Measurements from ENCODE around the gene AGAP1.

AGAP1 gene

DNA sequence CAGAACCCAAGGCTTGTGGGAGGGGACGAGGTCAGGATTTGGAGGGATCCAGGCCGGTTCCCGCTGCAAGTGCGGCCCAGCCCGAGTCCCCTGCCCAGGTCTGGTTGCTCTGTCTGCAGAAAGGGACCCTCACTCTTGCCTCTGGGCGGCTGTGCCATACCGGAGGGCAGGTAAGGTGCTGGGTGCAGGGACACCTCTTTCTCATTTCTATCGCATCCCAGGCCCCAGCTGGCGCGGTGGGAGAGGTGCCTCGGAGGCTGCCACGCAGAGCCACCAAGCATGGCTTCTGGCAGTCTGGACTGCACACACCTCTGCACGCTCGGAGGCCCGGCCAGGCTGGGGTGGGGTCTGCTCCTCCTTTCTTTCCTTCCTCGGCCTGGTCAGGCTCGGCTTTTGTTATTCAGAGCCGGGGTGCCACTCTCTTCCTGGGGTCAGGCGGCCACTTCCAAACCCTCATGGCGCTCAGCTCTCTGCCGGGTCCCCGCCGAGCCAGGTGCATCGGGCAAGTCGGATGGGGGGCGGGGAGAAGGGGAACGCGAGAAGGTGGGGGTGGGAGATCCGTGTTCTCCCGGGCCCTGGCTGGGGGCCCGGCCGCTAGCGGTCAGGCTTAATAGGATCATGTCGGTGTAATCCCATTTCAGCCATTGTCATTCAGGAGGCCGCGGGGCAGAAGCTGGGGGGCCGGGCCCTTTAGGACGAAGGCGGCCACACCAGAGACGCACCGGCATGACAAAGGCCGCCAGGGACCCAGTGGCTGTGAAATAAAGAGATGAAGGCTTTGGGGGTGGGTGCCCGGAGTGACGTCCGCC is 665.3 kb downstream of the AGAP1 start:
- no peak for DNase-seq

DNA sequence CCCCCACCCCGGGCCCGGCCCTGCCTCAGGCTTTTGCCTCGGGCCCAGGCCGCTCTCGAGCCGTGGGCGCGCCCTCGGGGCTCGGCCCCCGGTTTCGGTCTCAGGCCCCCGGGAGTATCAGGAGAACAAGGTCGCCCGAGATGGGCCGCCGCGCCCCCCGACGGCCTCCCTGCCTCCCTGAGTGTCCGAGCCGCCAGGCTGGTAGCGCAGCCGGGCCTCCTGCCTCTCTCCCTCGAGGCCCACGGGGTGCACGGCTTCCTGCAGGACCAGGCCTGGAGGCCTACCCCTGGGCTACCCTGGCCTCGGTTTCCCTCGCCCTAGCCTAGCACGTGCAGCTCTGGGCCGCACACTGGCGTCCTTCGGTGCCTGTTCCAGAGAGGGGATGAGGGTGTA is 665.9 kb downstream of the AGAP1 start:
- DNase-seq, result no peak

DNA sequence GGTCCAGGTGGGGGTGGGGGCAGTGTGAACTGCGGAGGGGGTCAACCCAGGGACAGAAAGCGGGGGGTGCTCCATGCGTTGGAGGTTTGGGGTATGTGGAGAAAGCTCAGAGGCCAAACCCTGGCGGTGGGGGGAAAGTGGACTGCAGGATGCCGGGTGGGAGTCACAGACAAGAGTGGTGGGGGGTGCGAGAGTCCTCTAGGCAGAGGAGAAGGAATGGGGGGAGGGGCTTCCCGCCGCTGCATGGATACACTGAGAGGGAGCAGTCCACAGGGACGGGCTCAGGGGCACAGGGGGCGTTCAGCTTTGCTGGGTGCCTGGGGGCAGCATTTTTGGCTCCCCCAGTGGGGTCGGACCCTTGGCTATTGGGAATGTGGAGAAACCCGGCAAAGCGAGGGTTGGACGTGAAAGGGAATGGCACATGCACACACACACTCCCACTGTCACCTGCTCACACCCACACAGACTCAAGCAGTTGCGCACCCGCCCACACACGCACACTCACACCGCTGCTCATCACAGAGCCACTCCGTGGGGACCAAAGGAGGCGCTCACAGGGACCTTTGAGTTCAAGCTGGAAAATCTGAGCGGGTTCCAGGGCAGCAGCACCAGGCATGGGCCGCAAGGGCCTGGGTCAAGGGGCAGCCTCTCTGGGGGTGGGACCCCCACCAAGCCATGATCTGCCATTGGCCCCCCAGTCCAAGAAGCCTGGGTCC is 666.7 kb downstream of the AGAP1 start:
- no peak for DNase-seq

DNA sequence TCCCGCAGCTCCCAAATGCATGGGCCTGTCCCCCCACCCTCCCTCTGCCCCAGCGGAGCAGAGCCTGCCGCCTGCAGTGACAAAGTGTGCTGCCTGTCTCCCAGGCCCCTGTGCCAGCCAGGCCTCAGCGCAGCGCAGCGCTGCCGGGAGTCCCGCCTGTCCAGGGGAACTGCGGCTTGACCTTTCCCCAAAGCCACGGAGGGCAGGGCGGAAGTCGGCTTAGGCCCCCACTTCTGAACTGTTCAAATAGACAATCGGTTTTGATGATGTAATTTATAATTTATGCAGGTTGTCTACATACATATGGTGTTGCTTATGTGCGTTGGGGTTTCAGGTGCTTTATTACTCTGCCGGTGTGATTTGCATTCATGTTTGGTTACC is 667.2 kb downstream of the AGAP1 start:
- no peak for DNase-seq

DNA sequence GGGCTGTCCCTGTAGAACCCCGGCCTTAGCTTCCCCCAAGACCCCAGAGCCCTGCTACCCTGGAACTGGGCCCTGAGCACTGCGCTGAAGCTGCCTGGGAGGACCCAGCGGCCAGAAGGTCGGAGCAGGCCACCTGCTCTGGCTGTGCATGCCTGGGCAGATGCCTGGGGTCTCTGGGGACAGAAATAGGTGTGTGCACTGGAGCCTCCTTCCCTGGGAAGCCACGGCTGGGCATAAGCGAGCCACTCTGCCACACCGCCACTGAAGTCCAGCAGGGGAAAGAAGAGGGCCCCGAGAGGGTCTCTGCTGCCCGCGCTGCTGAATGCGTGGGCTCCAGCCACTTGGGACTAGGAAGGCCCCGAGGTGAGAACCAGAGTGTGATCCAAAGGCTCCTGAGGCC is 667.7 kb downstream of the AGAP1 start:
- no peak for DNase-seq

- no peak for DNase-seq
These were observed 668.4 kb downstream of the AGAP1 start for GRCh38 chr2:236162031-236162845.

DNA sequence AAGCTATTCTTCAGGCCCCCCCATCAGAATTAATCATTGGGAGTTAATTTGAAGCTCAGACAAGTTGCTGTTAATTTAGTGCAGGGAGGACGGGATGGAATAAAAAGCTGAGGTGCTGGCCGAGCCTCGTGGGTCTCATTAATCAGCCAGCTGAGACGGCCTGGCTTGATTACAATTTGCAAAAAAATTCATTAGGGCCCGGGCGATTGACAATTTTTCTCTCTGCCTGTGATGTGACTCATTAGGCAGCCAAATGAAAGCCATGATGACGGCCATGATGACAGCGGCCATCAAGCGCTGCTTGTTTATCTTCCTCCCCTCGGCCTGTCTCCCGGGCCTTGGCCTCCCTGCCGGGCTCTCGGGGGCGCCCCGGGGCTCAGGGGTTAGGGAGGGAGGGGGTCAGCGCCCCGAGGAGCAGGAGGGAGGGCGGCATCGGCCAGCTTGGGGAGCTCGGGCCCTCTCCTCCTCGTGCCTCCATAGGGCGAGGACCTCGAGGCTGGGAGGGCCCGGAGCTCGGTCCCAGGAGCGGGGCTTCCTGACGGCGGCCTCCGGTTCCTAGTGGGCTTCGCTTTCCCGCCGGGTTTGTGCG is 669.1 kb downstream of the AGAP1 start:
- no peak for DNase-seq

- DNase-seq, result no peak
These were observed 669.8 kb downstream of the AGAP1 start for GRCh38 chr2:236163471-236164200.

GRCh38 chr2:236164201-236164924 is 670.5 kb downstream of the AGAP1 start:
- no peak for DNase-seq

DNA sequence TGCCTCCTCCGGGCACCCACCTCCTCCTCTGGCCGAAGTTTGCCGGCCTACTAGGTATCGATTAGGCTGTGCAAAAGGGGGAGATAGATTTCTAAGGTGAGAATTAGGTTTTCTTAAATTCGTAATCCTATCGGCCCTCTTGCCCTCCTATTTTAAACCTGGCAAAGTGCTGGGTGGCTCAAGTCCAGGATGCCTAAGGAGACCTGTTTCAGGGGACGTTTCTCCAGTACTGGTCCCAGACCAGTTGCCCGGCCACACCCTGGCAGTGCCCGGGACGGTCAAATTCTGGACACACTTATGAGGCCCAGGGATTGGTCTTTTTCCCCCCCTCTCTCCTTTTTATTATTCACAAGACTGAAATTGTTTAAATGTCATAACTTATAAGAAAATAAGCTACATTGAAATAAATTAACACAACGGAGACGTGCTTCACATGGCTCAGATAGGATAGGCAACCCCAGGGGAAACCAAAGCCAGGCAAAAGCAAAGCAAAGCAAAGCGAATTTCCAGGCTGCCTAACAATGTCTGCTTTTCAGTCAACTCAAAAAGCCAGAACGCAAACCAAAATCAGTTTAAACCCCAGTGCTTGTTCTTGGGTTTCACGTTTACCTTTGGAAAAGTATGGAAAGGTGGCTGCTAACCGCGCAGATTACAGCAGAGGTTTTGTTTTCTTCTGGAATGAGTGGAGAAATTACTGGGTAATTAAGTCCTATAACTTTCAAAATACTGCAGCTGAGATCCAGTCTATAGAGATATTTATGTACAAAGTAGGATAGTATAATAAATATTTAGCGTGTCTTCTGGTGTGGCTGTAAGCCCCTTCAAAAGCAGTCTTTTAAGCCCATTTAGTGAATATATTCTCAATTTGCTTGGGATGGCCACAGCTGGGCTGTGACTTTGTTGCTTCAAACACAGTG is 671.3 kb downstream of the AGAP1 start:
- DNase-seq, result no peak

DNA sequence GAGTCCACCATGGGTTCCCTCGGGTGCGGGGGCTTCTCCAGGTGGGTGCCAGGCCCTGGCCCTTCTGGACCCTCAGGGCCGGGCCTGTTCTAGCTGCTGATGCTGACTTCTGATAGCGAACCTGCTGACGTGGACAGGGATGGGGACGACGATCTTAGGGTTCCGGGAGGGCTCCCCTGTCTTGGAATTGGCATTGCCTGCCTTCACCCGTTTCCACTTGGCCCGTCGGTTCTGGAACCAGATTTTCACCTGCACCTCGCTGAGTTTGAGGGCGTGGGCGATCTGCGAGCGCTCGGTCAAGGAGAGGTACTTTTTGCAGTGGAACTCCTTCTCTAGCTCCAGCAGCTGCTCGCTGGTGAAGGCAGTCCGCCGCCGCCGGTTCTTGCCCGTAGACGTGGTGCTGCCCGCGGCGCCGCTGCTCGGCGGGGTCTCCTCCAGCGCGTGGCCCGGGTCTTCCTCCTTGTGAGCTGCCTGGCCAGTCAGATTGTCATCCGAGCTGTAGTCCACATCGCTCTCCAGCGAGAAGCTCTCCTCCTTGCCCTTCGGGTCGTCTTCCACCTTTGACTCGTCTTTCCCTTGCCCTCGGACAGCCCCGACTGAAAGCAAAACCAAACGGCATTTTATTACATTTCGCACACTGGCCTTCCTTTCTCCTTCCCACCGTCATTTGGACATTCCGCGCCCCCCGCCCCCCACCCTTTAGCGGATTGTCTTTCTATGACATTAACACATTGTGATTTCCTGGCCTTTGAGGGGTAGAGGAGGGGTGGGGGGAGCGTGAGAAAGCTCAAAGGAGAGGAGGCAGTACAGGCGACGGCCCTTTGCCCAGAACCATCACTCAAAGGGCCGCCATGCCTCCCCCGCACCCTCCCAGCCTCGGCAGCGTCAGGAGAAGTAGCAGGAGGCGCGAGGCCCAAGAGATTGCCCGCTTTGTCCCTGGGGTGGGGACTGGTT is 672.3 kb downstream of the AGAP1 start:
- no peak for DNase-seq

DNA sequence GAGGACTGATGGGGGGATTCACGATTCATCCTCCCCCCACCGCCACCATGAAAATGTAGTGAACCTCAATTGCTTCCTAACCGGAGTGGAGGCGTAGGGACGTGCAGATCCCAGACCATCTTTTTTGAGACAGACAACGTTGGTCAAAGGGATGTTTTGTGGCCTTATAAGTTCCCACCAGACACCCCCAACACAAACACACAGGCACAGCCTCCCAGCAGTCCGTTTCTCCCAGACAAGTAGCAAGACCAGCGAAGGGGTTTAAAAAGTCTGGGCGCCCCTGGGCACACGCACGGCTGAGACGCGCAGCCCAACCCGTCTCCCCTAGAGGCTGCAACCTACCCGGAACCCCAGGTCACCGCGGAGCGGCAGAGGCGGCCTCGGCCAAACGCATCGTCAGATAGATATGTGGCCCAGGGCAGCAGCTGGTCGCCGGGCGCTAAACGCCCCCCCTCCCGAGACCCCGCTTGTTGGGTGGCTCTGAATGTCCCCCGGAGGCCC is 673.0 kb downstream of the AGAP1 start:
- no peak for DNase-seq

- no peak for DNase-seq
These were observed 673.7 kb downstream of the AGAP1 start for GRCh38 chr2:236167297-236168109.

DNA sequence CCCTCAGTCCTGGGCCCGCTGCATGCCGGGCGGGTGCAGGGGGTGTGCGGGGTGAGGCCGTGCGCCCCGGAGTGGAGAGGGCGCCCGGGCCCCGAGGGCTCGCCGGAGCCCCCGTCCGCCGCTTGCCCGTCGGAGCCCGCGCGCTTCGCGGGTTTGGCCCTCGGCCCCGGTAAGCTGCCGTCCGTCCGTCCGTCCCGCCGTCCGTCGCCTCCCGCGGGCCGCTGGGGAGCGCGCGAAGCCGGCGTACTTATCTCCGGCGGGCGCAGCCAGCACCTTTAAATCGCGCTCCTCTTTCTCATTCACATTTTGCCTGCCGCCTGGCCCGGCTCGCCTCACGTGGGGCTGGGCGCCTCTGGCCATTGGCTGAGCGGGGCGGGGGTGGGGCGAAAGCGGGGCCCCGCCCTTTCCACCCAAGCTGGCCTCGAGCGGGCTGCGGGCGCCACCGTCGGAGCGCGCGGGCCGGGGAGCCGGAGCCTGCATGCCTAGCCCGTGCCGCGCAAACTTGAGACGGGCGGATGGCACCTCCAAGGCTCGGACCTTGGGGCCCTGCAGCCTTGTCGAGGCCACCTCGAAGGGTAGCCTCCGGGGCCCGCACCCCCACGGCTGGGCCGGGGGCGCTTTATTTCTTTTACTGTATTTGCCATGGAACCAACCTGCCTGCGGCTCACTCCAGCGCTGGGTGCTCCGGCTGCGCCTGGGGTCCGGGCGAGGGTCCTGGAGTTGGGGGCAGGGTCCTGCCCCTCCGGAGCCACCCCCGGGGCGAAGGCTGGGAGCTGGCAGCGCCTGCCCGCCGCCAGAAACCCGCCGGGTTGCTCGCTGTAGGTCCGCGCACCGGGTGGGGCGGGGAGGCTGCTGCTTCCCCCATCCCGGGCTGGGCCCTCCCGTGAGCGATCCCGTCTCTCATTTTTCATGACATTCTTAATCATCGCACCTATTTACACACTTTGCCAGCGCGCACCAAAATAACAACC is 674.6 kb downstream of the AGAP1 start, which contains the start of gene GBX2:
TSS of gene GBX2 (minus strand) at position 277 of the 971 bp plus-strand sequence. CDS start 415 bp downstream, outside the sequence.
- no peak for DNase-seq

DNA sequence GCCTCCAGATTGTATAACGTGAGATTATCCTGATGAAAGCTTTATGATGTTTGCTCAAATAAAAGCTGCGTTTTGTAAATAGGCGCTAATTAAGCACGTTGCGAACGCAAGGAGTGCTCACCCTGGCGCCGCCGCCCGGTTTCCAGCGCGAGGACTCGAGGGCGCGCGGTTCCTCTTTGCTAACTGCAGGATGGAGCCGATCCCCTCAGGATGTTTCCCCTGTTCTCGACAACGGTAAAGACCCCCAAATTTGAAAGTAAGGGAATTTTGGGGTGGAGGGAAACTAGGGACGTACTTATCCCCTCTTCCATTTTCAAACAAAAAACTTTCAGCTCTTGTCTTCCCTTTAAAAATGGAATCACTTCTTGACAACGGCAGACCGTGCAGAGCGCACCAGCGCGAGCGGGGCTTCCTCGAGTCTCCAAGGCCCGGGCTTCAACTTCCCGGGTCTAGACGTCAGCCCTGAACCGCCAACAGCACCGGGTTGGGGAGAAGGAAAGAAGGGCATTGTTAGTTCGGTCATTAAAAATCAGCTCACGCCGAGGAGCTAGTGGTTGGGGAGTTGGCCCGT is 675.4 kb downstream of the AGAP1 start:
- DNase-seq, result no peak

- no peak for DNase-seq
These were observed 676.1 kb downstream of the AGAP1 start for GRCh38 chr2:236169741-236170589.

All from activated effector memory CD4-positive, alpha-beta T cell treated with anti-CD3 and anti-CD28 coated beads, Interleukin-2, amount 50 U/mL, for 16 hours (primary cell).